ENCODE measurements around the gene AGPAT2.

DNA sequence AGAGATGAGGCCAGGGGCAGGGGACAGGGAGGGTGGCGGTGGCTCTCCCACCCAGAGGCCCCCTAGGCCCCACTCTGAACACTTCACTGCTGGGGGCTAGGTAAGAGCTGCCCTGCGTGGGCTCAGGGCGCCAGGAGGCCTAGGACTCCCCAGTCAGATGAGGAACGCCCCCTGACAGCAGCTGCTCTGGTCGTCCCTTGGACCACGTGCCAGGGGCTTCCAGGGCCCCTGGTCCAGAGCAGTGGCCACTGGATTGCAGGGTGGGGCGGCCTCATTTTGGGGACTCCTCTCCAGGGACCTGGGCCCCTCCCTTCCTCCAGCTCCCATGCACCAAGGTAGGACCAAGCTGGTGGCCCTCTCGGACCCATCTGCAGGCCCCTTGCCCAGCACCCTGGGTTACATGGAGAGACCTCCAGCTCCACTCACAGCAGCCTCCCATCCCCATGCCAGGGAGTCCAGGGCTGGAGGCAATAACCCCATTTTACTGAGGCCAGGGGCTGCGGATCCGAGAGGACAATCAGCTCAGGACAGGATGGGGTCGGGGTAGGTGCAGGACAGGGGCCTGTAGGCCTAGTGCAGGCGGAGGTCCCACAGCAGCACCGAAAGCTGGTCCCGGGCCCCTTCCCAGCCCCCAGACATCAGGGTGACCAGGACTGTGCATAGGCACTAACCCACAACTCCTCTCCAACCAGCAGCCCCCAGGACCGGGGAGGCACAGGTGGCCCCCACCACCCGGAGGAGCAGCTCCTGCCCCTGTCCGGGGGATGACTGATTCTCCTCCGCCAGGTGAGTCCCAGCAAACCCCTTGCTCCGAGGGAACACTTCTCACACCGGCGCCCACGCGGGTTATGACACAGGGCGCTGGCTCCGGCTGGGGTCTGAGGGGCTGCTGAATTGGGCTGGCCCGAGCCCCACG is 23.0 kb downstream of the AGPAT2 start:
- TF ChIP-seq CTCF (conservative IDR thresholded peaks at IDR 0.05; ENCODE audit: low read depth, low read length) (no peak), EZH2phosphoT487 (IDR thresholded peaks at IDR 0.05; ENCODE audit: borderline replicate concordance, low read length) (no peak), EZH2 (IDR thresholded peaks at IDR 0.05; ENCODE audit: low read length, unreplicated experiment) (no peak)
